ENCODE measurements around the gene EFCAB5. TPM values are rescaled to one million over a fixed set of nuclear protein-coding genes. Genes with fewer than 3 reads are reported as not detected.

EFCAB5 gene
- polyA plus RNA-seq, 1 donor from 2014 or later = 1.0 TPM

DNA sequence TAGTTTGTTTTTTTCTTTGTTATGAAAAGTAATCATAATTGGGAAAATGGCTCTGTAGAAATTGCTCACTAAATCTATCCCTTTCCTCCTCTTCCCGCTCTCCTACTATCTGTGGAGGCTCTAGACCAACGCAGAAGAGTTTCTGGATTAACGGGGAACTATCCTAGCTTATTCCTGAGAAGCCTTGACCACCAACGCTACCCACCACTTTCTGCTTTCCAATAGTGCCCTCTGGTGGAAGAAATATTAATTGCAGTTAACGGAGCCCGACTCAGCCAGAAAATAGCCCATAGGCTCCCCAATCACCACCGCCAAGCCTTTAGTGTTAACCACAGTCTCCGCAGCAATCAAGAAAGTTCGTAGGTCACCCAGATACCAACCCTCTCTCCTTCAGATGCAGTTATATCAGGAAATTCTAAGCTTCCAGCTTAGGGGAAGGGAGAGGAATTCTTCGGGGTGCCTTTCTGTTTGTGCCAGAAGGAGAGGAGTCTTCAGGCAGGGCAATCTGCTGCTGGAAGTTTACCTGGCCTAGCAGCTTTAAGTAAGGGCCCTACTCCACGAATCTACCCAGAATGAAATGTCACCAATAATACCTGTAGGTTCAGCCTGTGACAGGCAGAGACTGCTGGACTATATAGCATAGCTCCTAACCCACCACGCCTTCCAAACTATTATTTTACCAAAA is 152.2 kb downstream of the EFCAB5 start:
- no peak overlapping the region for H3K4me3 ChIP-seq (ENCODE audit: low read length)
- H3K9me2 ChIP-seq (ENCODE audit: insufficient read depth, low read length) = no peaks in the 10 kb centered on the region
- H3K27ac ChIP-seq (ENCODE audit: low read length) = no peak overlapping the region
- H3F3A ChIP-seq (ENCODE audit: insufficient read depth, low read length, poor library complexity, severe bottlenecking) = no peaks in the 10 kb centered on the region
- H3K27me3 ChIP-seq (ENCODE audit: insufficient read depth, low read depth, low read length) = no peaks in the 10 kb centered on the region
- TF ChIP-seq EZH2 (IDR thresholded peaks at IDR 0.05; ENCODE audit: borderline replicate concordance, insufficient read depth, low read length, poor library complexity, severe bottlenecking) (no peak), EP300 (conservative IDR thresholded peaks at IDR 0.05; ENCODE audit: poor library complexity, severe bottlenecking) (no peak), SMC3 (conservative IDR thresholded peaks at IDR 0.05; ENCODE audit: poor library complexity) (peak; percentile 91), POLR2AphosphoS5 (IDR thresholded peaks at IDR 0.05) (no peak), RAD21 (conservative IDR thresholded peaks at IDR 0.05) (peak; percentile 94), TAF1 (IDR thresholded peaks at IDR 0.05; ENCODE audit: low read depth) (no peak), MXI1 (conservative IDR thresholded peaks at IDR 0.05; ENCODE audit: poor library complexity, severe bottlenecking) (no peak)
- TF ChIP-seq, protein P1, sequence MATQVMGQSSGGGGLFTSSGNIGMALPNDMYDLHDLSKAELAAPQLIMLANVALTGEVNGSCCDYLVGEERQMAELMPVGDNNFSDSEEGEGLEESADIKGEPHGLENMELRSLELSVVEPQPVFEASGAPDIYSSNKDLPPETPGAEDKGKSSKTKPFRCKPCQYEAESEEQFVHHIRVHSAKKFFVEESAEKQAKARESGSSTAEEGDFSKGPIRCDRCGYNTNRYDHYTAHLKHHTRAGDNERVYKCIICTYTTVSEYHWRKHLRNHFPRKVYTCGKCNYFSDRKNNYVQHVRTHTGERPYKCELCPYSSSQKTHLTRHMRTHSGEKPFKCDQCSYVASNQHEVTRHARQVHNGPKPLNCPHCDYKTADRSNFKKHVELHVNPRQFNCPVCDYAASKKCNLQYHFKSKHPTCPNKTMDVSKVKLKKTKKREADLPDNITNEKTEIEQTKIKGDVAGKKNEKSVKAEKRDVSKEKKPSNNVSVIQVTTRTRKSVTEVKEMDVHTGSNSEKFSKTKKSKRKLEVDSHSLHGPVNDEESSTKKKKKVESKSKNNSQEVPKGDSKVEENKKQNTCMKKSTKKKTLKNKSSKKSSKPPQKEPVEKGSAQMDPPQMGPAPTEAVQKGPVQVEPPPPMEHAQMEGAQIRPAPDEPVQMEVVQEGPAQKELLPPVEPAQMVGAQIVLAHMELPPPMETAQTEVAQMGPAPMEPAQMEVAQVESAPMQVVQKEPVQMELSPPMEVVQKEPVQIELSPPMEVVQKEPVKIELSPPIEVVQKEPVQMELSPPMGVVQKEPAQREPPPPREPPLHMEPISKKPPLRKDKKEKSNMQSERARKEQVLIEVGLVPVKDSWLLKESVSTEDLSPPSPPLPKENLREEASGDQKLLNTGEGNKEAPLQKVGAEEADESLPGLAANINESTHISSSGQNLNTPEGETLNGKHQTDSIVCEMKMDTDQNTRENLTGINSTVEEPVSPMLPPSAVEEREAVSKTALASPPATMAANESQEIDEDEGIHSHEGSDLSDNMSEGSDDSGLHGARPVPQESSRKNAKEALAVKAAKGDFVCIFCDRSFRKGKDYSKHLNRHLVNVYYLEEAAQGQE (IDR thresholded peaks at IDR 0.05; ENCODE audit: borderline replicate concordance) = no peak
- TF ChIP-seq, protein P2, sequence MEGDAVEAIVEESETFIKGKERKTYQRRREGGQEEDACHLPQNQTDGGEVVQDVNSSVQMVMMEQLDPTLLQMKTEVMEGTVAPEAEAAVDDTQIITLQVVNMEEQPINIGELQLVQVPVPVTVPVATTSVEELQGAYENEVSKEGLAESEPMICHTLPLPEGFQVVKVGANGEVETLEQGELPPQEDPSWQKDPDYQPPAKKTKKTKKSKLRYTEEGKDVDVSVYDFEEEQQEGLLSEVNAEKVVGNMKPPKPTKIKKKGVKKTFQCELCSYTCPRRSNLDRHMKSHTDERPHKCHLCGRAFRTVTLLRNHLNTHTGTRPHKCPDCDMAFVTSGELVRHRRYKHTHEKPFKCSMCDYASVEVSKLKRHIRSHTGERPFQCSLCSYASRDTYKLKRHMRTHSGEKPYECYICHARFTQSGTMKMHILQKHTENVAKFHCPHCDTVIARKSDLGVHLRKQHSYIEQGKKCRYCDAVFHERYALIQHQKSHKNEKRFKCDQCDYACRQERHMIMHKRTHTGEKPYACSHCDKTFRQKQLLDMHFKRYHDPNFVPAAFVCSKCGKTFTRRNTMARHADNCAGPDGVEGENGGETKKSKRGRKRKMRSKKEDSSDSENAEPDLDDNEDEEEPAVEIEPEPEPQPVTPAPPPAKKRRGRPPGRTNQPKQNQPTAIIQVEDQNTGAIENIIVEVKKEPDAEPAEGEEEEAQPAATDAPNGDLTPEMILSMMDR (IDR thresholded peaks at IDR 0.05; ENCODE audit: poor library complexity, severe bottlenecking) = peak; percentile 91
- H3K79me2 ChIP-seq (replicated peaks; ENCODE audit: insufficient read depth, low read length) = no peaks in the 10 kb centered on the region
- no peak overlapping the region for H3K9ac ChIP-seq (ENCODE audit: low read length)
- H2AFZ ChIP-seq (ENCODE audit: low read depth, low read length) = no peak overlapping the region
- H3K9me3 ChIP-seq (ENCODE audit: low read length) = no peaks in the 10 kb centered on the region
- H3K4me2 ChIP-seq (ENCODE audit: low read length) = no peak overlapping the region
- H3K36me3 ChIP-seq (ENCODE audit: insufficient read depth, low read length) = no peaks in the 10 kb centered on the region
- no peaks in the 10 kb centered on the region for H4K20me1 ChIP-seq (ENCODE audit: insufficient read depth)

DNA sequence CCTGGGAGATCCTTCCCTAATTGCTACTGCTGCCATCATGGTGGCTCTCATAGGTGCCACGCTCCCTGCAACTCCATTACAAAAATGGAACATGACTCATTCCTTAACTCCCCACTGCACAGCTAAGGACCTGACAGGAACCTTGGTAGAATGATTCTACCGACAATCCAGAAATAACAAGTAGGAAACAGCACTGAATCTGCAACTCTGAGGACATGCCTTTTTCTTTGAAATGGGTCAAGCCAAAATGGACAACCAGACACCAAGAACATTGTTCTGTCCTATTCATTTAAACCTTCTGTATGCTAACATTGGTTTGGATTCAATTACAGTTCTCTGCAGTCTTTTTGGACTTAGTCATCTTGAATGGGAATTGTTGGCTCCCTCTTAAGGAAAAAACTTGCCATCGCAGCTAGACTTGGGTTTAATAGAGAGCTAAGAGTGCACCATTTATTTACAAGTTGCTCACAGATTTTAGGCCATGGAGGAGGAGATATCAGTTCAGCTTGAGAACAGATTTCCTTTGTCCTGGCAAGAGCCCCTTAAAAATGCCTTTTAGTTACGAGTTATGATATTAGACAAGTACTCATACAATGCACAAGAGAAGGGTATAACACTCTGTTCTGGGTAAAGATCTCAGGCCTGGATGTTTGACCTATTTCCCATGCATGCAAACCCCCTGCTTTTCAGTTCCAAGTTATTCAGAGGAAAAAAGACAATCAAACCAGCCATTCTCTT is 154.2 kb downstream of the EFCAB5 start:
- no peak overlapping the region for H2AFZ ChIP-seq (ENCODE audit: low read depth, low read length)
- no peak overlapping the region for H3K9ac ChIP-seq (ENCODE audit: low read length)
- no peak overlapping the region for H3K27ac ChIP-seq (ENCODE audit: low read length)

More for the DNA sequence above, 154.2 kb downstream of the EFCAB5 start:
- Histone ChIP-seq H3K9me3 (ENCODE audit: low read length) (no peaks in the 10 kb centered on the region), H4K20me1 (ENCODE audit: insufficient read depth) (no peaks in the 10 kb centered on the region), H3K9me2 (ENCODE audit: insufficient read depth, low read length) (no peaks in the 10 kb centered on the region), H3K79me2 (replicated peaks; ENCODE audit: insufficient read depth, low read length) (no peaks in the 10 kb centered on the region), H3K4me3 (ENCODE audit: low read length) (no peak overlapping the region), H3K36me3 (ENCODE audit: insufficient read depth, low read length) (no peaks in the 10 kb centered on the region), H3F3A (ENCODE audit: insufficient read depth, low read length, poor library complexity, severe bottlenecking) (no peaks in the 10 kb centered on the region), H3K27me3 (ENCODE audit: insufficient read depth, low read depth, low read length) (no peaks in the 10 kb centered on the region), H3K4me2 (ENCODE audit: low read length) (no peak overlapping the region)
- TF ChIP-seq TAF1 (IDR thresholded peaks at IDR 0.05; ENCODE audit: low read depth) (no peak), POLR2AphosphoS5 (IDR thresholded peaks at IDR 0.05) (no peak), EZH2 (IDR thresholded peaks at IDR 0.05; ENCODE audit: borderline replicate concordance, insufficient read depth, low read length, poor library complexity, severe bottlenecking) (no peak), EP300 (conservative IDR thresholded peaks at IDR 0.05; ENCODE audit: poor library complexity, severe bottlenecking) (no peak), MXI1 (conservative IDR thresholded peaks at IDR 0.05; ENCODE audit: poor library complexity, severe bottlenecking) (no peak), RAD21 (conservative IDR thresholded peaks at IDR 0.05) (peak; percentile 42), SMC3 (conservative IDR thresholded peaks at IDR 0.05; ENCODE audit: poor library complexity) (peak; percentile 50)
- TF ChIP-seq, protein P2 (IDR thresholded peaks at IDR 0.05; ENCODE audit: poor library complexity, severe bottlenecking) = peak; percentile 61

Measured in neural cell (in vitro differentiated cells).